HG03432 (cell line): ENCODE data around the gene UST.

Experiments
- ATAC-seq: cut with Tn5 transposase; IDR thresholded peaks from one replicate; pipeline ENCODE4 v1.9.1; 2021; ENCODE audit warnings: mild to moderate bottlenecking, moderate library complexity; ENCODE audit not compliant: unreplicated experiment

The UST gene

GRCh38 chr6:149054559-149055194, 307.8 kb downstream of the UST start:
- ATAC-seq: peak; percentile 81

GRCh38 chr6:149055195-149055899, 308.5 kb downstream of the UST start:
- ATAC-seq: peak; percentile 26

GRCh38 chr6:149056777-149057463, 310.1 kb downstream of the UST start:
- no peak for ATAC-seq

- ATAC-seq: no peak
Measured at GRCh38 chr6:149057464-149057840, 310.6 kb downstream of the UST start.

GRCh38 chr6:149059557-149059956, 312.7 kb downstream of the UST start:
- no peak for ATAC-seq

- ATAC-seq: peak; percentile 84
Measured at GRCh38 chr6:149060300-149060984, 313.6 kb downstream of the UST start.

- ATAC-seq: no peak
Measured at GRCh38 chr6:149060985-149061760, 314.3 kb downstream of the UST start.

GRCh38 chr6:149061930-149062329, 315.1 kb downstream of the UST start:
- ATAC-seq: no peak

- ATAC-seq: no peak
Measured at GRCh38 chr6:149062653-149063348, 316.0 kb downstream of the UST start.

- ATAC-seq: no peak
Measured at GRCh38 chr6:149063468-149063867, 316.6 kb downstream of the UST start.

- ATAC-seq: no peak
Measured at GRCh38 chr6:149064001-149064659, 317.3 kb downstream of the UST start.

- ATAC-seq: no peak
Measured at GRCh38 chr6:149064660-149065015, 317.8 kb downstream of the UST start.

- ATAC-seq: no peak
Measured at GRCh38 chr6:149065121-149065520, 318.3 kb downstream of the UST start.

- peak; percentile 97 for ATAC-seq
Measured at GRCh38 chr6:149065658-149066556, 319.1 kb downstream of the UST start.

- no peak for ATAC-seq
Measured at GRCh38 chr6:149071997-149072396, 325.2 kb downstream of the UST start.

GRCh38 chr6:149074832-149075258, 328.0 kb downstream of the UST start:
- ATAC-seq: no peak

GRCh38 chr6:149075616-149076354, 329.0 kb downstream of the UST start:
- ATAC-seq: no peak

GRCh38 chr6:149076355-149076734, 329.5 kb downstream of the UST start:
- no peak for ATAC-seq
